Nasal cavity respiratory epithelium epithelial cell of viscerocranial mucosa (primary cell): ENCODE data around the gene CES2. TPM values are rescaled to one million over a fixed set of nuclear protein-coding genes. Genes with fewer than 3 reads are reported as not detected.

Source experiments
- total RNA-seq: library from RNA; depleted of rRNA; stranded (reverse); fragments of >200 nt; gene quantifications from 2 replicates; pipeline ENCODE4 v1.2.3, GENCODE V29; 2014

Gene CES2, protein sequence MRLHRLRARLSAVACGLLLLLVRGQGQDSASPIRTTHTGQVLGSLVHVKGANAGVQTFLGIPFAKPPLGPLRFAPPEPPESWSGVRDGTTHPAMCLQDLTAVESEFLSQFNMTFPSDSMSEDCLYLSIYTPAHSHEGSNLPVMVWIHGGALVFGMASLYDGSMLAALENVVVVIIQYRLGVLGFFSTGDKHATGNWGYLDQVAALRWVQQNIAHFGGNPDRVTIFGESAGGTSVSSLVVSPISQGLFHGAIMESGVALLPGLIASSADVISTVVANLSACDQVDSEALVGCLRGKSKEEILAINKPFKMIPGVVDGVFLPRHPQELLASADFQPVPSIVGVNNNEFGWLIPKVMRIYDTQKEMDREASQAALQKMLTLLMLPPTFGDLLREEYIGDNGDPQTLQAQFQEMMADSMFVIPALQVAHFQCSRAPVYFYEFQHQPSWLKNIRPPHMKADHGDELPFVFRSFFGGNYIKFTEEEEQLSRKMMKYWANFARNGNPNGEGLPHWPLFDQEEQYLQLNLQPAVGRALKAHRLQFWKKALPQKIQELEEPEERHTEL
- 41.4 and 130 TPM in 2 replicates for total RNA-seq

GRCh38 chr16:66935314-66936011, at the start of gene CES2:
CES2 (plus strand) TSS chr16:66935516; CDS start chr16:66935636, 120 bp downstream.

GRCh38 chr16:66918803-66919568, 16.3 kb upstream of the CES2 start, which contains the start of gene CDH16:
CDH16 (minus strand) TSS chr16:66918885; CDS start chr16:66918065, 820 bp downstream.

GRCh38 chr16:66925322-66925840, 9.9 kb upstream of the CES2 start, which contains the start of gene RRAD:
RRAD (minus strand) TSS chr16:66925535; CDS start chr16:66925179, 356 bp downstream.

DNA sequence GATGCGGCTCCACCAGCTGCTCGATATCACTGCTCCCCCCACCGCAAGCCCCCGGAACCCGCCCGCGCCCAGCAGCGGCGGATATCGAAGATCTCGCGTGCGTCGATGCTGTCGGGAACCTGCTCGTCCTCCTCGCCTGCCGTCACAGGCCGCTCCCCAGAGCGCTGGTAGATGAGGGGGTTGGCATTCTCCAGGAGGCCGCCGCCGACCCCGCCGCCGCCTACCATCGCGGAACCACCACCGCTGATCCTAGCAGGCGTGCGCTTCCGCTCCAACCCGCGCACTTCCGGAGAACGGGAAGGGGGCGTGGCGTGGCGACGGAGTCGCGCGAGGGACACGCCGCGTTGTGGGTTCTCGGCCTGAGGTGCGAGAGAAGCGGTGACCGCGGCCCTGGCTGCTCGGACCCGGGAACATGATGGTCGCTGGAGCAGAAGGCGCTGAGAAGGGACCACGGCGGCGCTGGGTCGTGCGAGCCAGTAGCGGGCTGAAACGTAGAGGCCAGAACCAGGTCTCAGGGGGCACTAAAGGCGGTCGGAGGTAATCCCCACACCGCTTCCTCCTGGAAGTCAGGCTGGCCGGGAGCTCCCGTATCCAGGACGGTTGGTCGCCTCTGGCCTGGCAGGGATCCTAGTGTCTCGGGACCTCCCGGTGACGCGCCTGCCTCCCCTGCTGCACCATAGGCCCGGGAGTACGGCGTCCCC, 1.0 kb upstream of the CES2 start, which contains the start of gene CIAO2B:
TSS of gene CIAO2B (minus strand) at position 265 of the 701 bp plus-strand sequence. CDS start at position 227, 38 bp downstream.

GRCh38 chr16:66961065-66961744, 25.9 kb downstream of the CES2 start, which contains the start of gene CES3:
CES3 (plus strand) TSS chr16:66961266; CDS start chr16:66961308, 42 bp downstream.

GRCh38 chr16:66988197-66988788, 53.0 kb downstream of the CES2 start, which contains the start of gene CES4A:
CES4A (plus strand) TSS chr16:66988589; CDS start chr16:66988773, 184 bp downstream.

Other genes with a start within 250 kb of the CES2 start
- gene CMTM4, start 238.8 kb upstream of the CES2 start, total RNA-seq = 86.5 and 91.1 TPM in 2 replicates
- gene DYNC1LI2, start 183.9 kb upstream of the CES2 start, total RNA-seq = 94.0 and 102 TPM in 2 replicates
- gene TERB1, start 133.9 kb upstream of the CES2 start, total RNA-seq = under 0.01 and 0.14 TPM in 2 replicates
- gene NAE1, start 104.5 kb upstream of the CES2 start, total RNA-seq = 64.6 and 77.6 TPM in 2 replicates
- not detected in 2 replicates for gene CA7, start 91.1 kb upstream of the CES2 start, total RNA-seq
- 13.3 and 17.0 TPM in 2 replicates for gene PDP2, start 55.0 kb upstream of the CES2 start, total RNA-seq
- gene CDH16, start 16.6 kb upstream of the CES2 start, total RNA-seq = 0.07 and 1.0 TPM in 2 replicates
- gene RRAD, start 10.0 kb upstream of the CES2 start, total RNA-seq = 3.1 and 35.2 TPM in 2 replicates
- gene CIAO2B, start 1.1 kb upstream of the CES2 start, total RNA-seq = 97.0 and 215 TPM in 2 replicates
- gene CES3, start 25.8 kb downstream of the CES2 start, total RNA-seq = 1.4 TPM in 2 replicates
- gene CES4A, start 53.1 kb downstream of the CES2 start, total RNA-seq = 1.4 and 2.0 TPM in 2 replicates
- gene CBFB, start 93.6 kb downstream of the CES2 start, total RNA-seq = 86.8 and 120 TPM in 2 replicates
- gene PHAF1, start 174.4 kb downstream of the CES2 start, total RNA-seq = 16.1 and 30.3 TPM in 2 replicates
- gene B3GNT9, start 215.5 kb downstream of the CES2 start, total RNA-seq = 9.6 and 11.5 TPM in 2 replicates
- gene TRADD, start 224.4 kb downstream of the CES2 start, total RNA-seq = 20.1 and 22.2 TPM in 2 replicates
- 3.8 and 7.2 TPM in 2 replicates for gene FBXL8, start 224.4 kb downstream of the CES2 start, total RNA-seq
- 2.4 and 8.4 TPM in 2 replicates for gene HSF4, start 229.2 kb downstream of the CES2 start, total RNA-seq
- 16.7 and 22.5 TPM in 2 replicates for gene NOL3, start 235.0 kb downstream of the CES2 start, total RNA-seq
- 3.8 and 8.4 TPM in 2 replicates for gene MATCAP1, start 248.4 kb downstream of the CES2 start, total RNA-seq